ENCODE data around the gene SLC38A6. TPM values are rescaled to one million over a fixed set of nuclear protein-coding genes. Genes with fewer than 3 reads are reported as not detected.

The SLC38A6 gene
- total and polyA plus RNA-seq, 9 of the 15 experiments (the other 6 are each of a cell fraction or from before 2014, with no cell fraction given), result 9.8 to 40.3 (median 17.6) TPM

- TF ChIP-seq POLR2AphosphoS5 (IDR thresholded peaks at IDR 0.05; ENCODE audit: control insufficient read depth, insufficient read depth, low read depth, low read length), result peak; percentile 87
- TF ChIP-seq MIER1 (IDR thresholded peaks at IDR 0.05; ENCODE audit: low read depth), result no peak
- TF ChIP-seq CTCFL (IDR thresholded peaks at IDR 0.05; ENCODE audit: borderline replicate concordance, insufficient read depth, low read depth, low read length, poor library complexity, severe bottlenecking), result no peak
- peak; percentile 30 to 90; a peak in 2 of 4 replicates for TF ChIP-seq HDAC1 (IDR thresholded peaks at IDR 0.05)
- TF ChIP-seq CLOCK (CRISPR knock-in tag; IDR thresholded peaks at IDR 0.05; ENCODE audit: borderline replicate concordance), result no peak
- TF ChIP-seq MEF2A (IDR thresholded peaks at IDR 0.05; ENCODE audit: control insufficient read depth, low read depth, low read length), result no peak
- no peak for TF ChIP-seq ZNF77 (CRISPR knock-in tag; IDR thresholded peaks at IDR 0.05)
- no peak for TF ChIP-seq MED1 (CRISPR knock-in tag; IDR thresholded peaks at IDR 0.05; ENCODE audit: borderline replicate concordance)
- no peak for TF ChIP-seq RBM34 (IDR thresholded peaks at IDR 0.05; ENCODE audit: borderline replicate concordance, insufficient read depth, low read length)
- TF ChIP-seq PBX2 (CRISPR knock-in tag; IDR thresholded peaks at IDR 0.05; ENCODE audit: low read depth), result no peak
- TF ChIP-seq PBX2 (tag; conservative IDR thresholded peaks at IDR 0.05; ENCODE audit: low read depth), result peak; percentile 40
- TF ChIP-seq TEAD2 (tag; IDR thresholded peaks at IDR 0.05), result no peak
- TF ChIP-seq E2F1 (CRISPR knock-in tag; IDR thresholded peaks at IDR 0.05), result no peak
- TF ChIP-seq ELK1 (CRISPR knock-in tag; IDR thresholded peaks at IDR 0.05), result no peak
- no peak for TF ChIP-seq ZNF41 (CRISPR knock-in tag; conservative IDR thresholded peaks at IDR 0.05)
- no peak for TF ChIP-seq SMAD1 (IDR thresholded peaks at IDR 0.05; ENCODE audit: low read depth, low read length, partially characterized antibody)
- no peak for TF ChIP-seq NCOA6 (IDR thresholded peaks at IDR 0.05)
- TF ChIP-seq CEBPB (tag; IDR thresholded peaks at IDR 0.05), result peak; percentile 69
Observed at GRCh38 chr14:60989599-60989998, 8.6 kb downstream of the SLC38A6 start (continued).

All from K562 (cell line).